HepG2 (cell line): Measurements from ENCODE around the gene BBC3. TPM values are rescaled to one million over a fixed set of nuclear protein-coding genes. Genes with fewer than 3 reads are reported as not detected.
A peak's percentile ranks its signal among the peaks of the same experiment; 100 is the strongest.

Source experiments
- ATAC-seq: fragments of 200-7000 bp; cut with Tn5 transposase; 3 replicates; pipeline ENCODE4 v1.9.1; 2020; ENCODE audit warnings: mild to moderate bottlenecking, moderate library complexity
- Bru-seq: library from RNA; stranded (reverse); fragments of 400-500 nt; gene quantifications from one replicate; lab custom pipeline; 2021; lab: Mats Ljungman, UMichigan
- BruChase-seq, 2 experiments: library from RNA; stranded (reverse); fragments of 400-500 nt; gene quantifications; one replicate each; lab custom pipeline; 2021; lab: Mats Ljungman, UMichigan
- BruUV-seq: library from RNA; stranded (reverse); fragments of 400-500 nt; replicated peaks from 2 replicates; lab custom pipeline; 2021; lab: Mats Ljungman, UMichigan
- CTCF ChIA-PET: fragments of 300-600 bp; formaldehyde crosslinking; extraction: SDS; loops from one replicate; lab custom pipeline; 2021; ENCODE audit warnings: low total read pairs, inconsistent platforms, low intra/inter-chr PET ratio; lab: Yijun Ruan, JAX
- POLR2A ChIA-PET: fragments of 350-600 bp; sonication (Branson Sonifier 250); formaldehyde crosslinking; loops from one replicate; lab custom pipeline; 2020; ENCODE audit warnings: antibody characterized with exemption, inconsistent platforms; lab: Yijun Ruan, JAX
- DNase-seq: peaks from one replicate; pipeline ENCODE4 v3.0.0-alpha.2; 2015; ENCODE audit warnings: low spot score
- FAIRE-seq: peaks from 3 replicates; lab custom pipeline; 2011; peaks lifted over from hg19 to GRCh38; lab: Jason Lieb, UNC
- H2AFZ ChIP-seq: one replicate; pipeline ENCODE4 v1.6.1; 2011; ENCODE audit warnings: low read length, inconsistent platforms
- H3K27ac ChIP-seq: fragments of 300-600 bp; 3 replicates; pipeline ENCODE4 v1.8.0; 2011; ENCODE audit warnings: mixed run types, mild to moderate bottlenecking, mixed read lengths, low read length, inconsistent platforms; ENCODE audit not compliant: insufficient read depth; ENCODE audit errors: extremely low read length
- H3K27me3 ChIP-seq, 2 experiments: fragments of 200-600 bp in 1 of 2; 2 replicates in 1 of 2; 3 replicates in 1 of 2; pipeline versions ENCODE4 v1.6.0 to v1.8.0; 2011; ENCODE audit warnings: low read length in 2 of 2, mild to moderate bottlenecking in 2 of 2, moderate library complexity in 2 of 2, inconsistent platforms in 1 of 2; ENCODE audit not compliant: insufficient read depth in 2 of 2, control insufficient read depth in 1 of 2
- H3K36me3 ChIP-seq, 2 experiments: fragments of 200-600 bp in 1 of 2; replicated peaks in 1 of 2; 2 replicates in 1 of 2; 3 replicates in 1 of 2; pipeline versions ENCODE4 v1.5.1 to v1.8.0; 2011; ENCODE audit warnings: low read length in 2 of 2, inconsistent platforms in 1 of 2; ENCODE audit not compliant: insufficient read depth in 2 of 2, control insufficient read depth in 1 of 2
- H3K4me1 ChIP-seq: 2 replicates; pipeline ENCODE4 v1.5.1; 2012; ENCODE audit warnings: low read length, inconsistent platforms; ENCODE audit not compliant: insufficient read depth
- H3K4me2 ChIP-seq: 2 replicates; pipeline ENCODE4 v1.6.0; 2011; ENCODE audit warnings: low read depth, low read length, inconsistent platforms
- H3K4me3 ChIP-seq, 3 experiments: fragments of 200-600 bp in 1 of 3; sonication (generic), shearing (Covaris generic) in 1 of 3; replicated peaks in 1 of 3; 2 replicates each; pipeline ENCODE4 v1.5.1; 2011 to 2016; ENCODE audit warnings: low read length in 3 of 3, inconsistent platforms in 2 of 3, low read depth in 2 of 3, mild to moderate bottlenecking in 2 of 3, control low read depth in 1 of 3, mixed read lengths in 1 of 3; ENCODE audit not compliant: insufficient read depth in 1 of 3
- H3K79me2 ChIP-seq: one replicate; pipeline ENCODE4 v1.6.1; 2011; ENCODE audit warnings: low read length, inconsistent platforms; ENCODE audit not compliant: insufficient read depth
- H3K9ac ChIP-seq: 2 replicates; pipeline ENCODE4 v1.6.0; 2011; ENCODE audit warnings: mild to moderate bottlenecking, low read depth, low read length, inconsistent platforms; ENCODE audit not compliant: insufficient read depth
- H3K9me3 ChIP-seq: 2 replicates; pipeline ENCODE4 v1.5.1; 2012; ENCODE audit warnings: mild to moderate bottlenecking, low read length
- H4K20me1 ChIP-seq: 2 replicates; pipeline ENCODE4 v1.6.0; 2011; ENCODE audit warnings: inconsistent platforms, mild to moderate bottlenecking, low read length, moderate library complexity; ENCODE audit not compliant: insufficient read depth
- GABPB1 ChIP-seq: IDR thresholded peaks from 2 replicates; pipeline ENCODE4 v1.6.1; 2016; ENCODE audit warnings: mild to moderate bottlenecking, missing genetic modification reagents, moderate library complexity, missing compliant biosample characterization
- IKZF4 ChIP-seq: sonication (generic); formaldehyde crosslinking; IDR thresholded peaks from 2 replicates; pipeline ENCODE4 v1.5.1; 2020; ENCODE audit warnings: borderline replicate concordance, mild to moderate bottlenecking, low read depth, missing genetic modification reagents; ENCODE audit errors: not compliant biosample characterization
- KDM4B ChIP-seq: sonication (generic); formaldehyde crosslinking; IDR thresholded peaks from 2 replicates; pipeline ENCODE4 v1.4.0; 2020; ENCODE audit warnings: missing genetic modification reagents
- MTA1 ChIP-seq: sonication (generic); formaldehyde crosslinking; IDR thresholded peaks from 2 replicates; pipeline ENCODE4 v1.4.0; 2020; ENCODE audit warnings: missing genetic modification reagents, mild to moderate bottlenecking, borderline replicate concordance
- POLR2G ChIP-seq: fragments of 200-400 bp; formaldehyde crosslinking; IDR thresholded peaks from 2 replicates; pipeline ENCODE4 v1.6.1; 2018; ENCODE audit warnings: mild to moderate bottlenecking, low read depth, low read length, moderate library complexity
- RBFOX2 ChIP-seq: fragments of 200-400 bp; formaldehyde crosslinking; IDR thresholded peaks from 2 replicates; pipeline ENCODE4 v1.6.1; 2017; ENCODE audit warnings: low read depth, mild to moderate bottlenecking, low read length
- ZNF235 ChIP-seq: sonication (generic); formaldehyde crosslinking; IDR thresholded peaks from 2 replicates; pipeline ENCODE4 v1.8.1; 2023; ENCODE audit warnings: mild to moderate bottlenecking, missing genetic modification reagents, borderline replicate concordance
- ZNF3 ChIP-seq: IDR thresholded peaks from 2 replicates; pipeline ENCODE4 v1.7.0; 2017; ENCODE audit warnings: inconsistent platforms
- ZNF446 ChIP-seq: sonication (generic); formaldehyde crosslinking; IDR thresholded peaks from 2 replicates; pipeline ENCODE4 v1.5.0; 2020; ENCODE audit warnings: mild to moderate bottlenecking, missing genetic modification reagents
- ZNF496 ChIP-seq: sonication (generic); formaldehyde crosslinking; IDR thresholded peaks from 2 replicates; pipeline ENCODE4 v1.8.1; 2023; ENCODE audit warnings: mild to moderate bottlenecking, moderate library complexity, missing genetic modification reagents; ENCODE audit not compliant: insufficient replicate concordance
- WGBS: methylation state at CpG from one replicate; pipeline ENCODE4 v1.1.6; 2017; ENCODE audit warnings: low lambda C conversion rate; 5-methylcytosine and 5-hydroxymethylcytosine counted together
- in situ Hi-C: cut with HindIII; loops from 2 replicates; pipeline ENCODE4 v1.10.0; 2017; ENCODE audit warnings: low pct_unique_long_range_greater_than_20kb; ENCODE audit not compliant: extremely low pct_ligation_motif_present
- intact Hi-C: fragments of 100-400 bp; cut with micrococcal nuclease; formaldehyde crosslinking; loops from one replicate; pipeline ENCODE4 v1.10.0; 2022; ENCODE audit not compliant: unreplicated experiment
- long read RNA-seq, 2 experiments: library from RNA in 1 of 2; library from polyadenylated mRNA in 1 of 2; stranded (forward) in 1 of 2; unstranded in 1 of 2; transcript quantifications; one replicate each; pipeline ENCODE4 v2.0.0, GENCODE V29; 2019 to 2022
- polyA minus RNA-seq, 3 experiments: library from RNA; depleted of rRNA, polyadenylated mRNA; stranded (reverse); fragments of >200 nt; gene quantifications; 2 replicates each; pipeline ENCODE4 v1.2.3, GENCODE V29; 2011; ENCODE audit warnings: low replicate concordance in 1 of 3
- polyA plus RNA-seq, 8 experiments: library from polyadenylated mRNA; depleted of rRNA in 3 of 8; stranded (reverse) in 7 of 8; unstranded in 1 of 8; fragments of >200 nt; fragmentation: Illumina TruSeq in 4 of 8; extraction: Trizol in 4 of 8; gene quantifications; 2 replicates each; pipeline versions ENCODE4 v1.2.1 to v1.2.3, GENCODE V29; 2011 to 2016; ENCODE audit warnings: low read depth in 4 of 8, missing spikeins in 1 of 8, mixed read lengths in 1 of 8; ENCODE audit not compliant: insufficient read depth in 1 of 8
- total RNA-seq, 5 experiments: library from RNA; depleted of rRNA; stranded (reverse); fragments of >200 nt; fragmentation: Illumina TruSeq; extraction: Trizol; gene quantifications; 2 replicates each; pipeline ENCODE4 v1.2.3, GENCODE V29; 2016; ENCODE audit warnings: low read depth in 1 of 5
- TF ChIP-seq, protein P1 (sequence below): sonication (generic); formaldehyde crosslinking; IDR thresholded peaks from 2 replicates; pipeline ENCODE4 v1.4.0; 2020; ENCODE audit warnings: mild to moderate bottlenecking, missing genetic modification reagents
- TF ChIP-seq, protein P2 (sequence below): sonication (generic); formaldehyde crosslinking; IDR thresholded peaks from 2 replicates; pipeline ENCODE4 v1.5.1; 2020; ENCODE audit warnings: mild to moderate bottlenecking, missing genetic modification reagents, moderate library complexity
- TF ChIP-seq, protein P3 (sequence below): sonication (generic); formaldehyde crosslinking; IDR thresholded peaks from 2 replicates; pipeline ENCODE4 v1.8.1; 2023; ENCODE audit warnings: mild to moderate bottlenecking, inconsistent platforms, moderate library complexity, missing genetic modification reagents, borderline replicate concordance

The BBC3 gene
- 5.8 and 8.8 TPM in 2 replicates for total RNA-seq (2016; rRNA removed; fragmentation: Illumina TruSeq; extraction: Trizol)
- 3.1 and 3.4 TPM in 2 replicates for total RNA-seq (2016; cell fraction: cytosol; rRNA removed; fragmentation: Illumina TruSeq; extraction: Trizol; ENCODE audit: low read depth)
- total RNA-seq (2016; cell fraction: insoluble cytoplasmic fraction; rRNA removed; fragmentation: Illumina TruSeq; extraction: Trizol): 5.9 and 8.8 TPM in 2 replicates
- total RNA-seq (2016; cell fraction: membrane; rRNA removed; fragmentation: Illumina TruSeq; extraction: Trizol): 6.6 and 7.4 TPM in 2 replicates
- 4.6 and 5.1 TPM in 2 replicates for total RNA-seq (2016; cell fraction: nucleus; rRNA removed; fragmentation: Illumina TruSeq; extraction: Trizol)
- polyA plus RNA-seq (2011; rRNA removed): 6.1 and 11.1 TPM in 2 replicates
- polyA plus RNA-seq (2011; cell fraction: cytosol; rRNA removed): 7.0 and 10.6 TPM in 2 replicates
- 18.7 and 18.8 TPM in 2 replicates for polyA plus RNA-seq (2011; cell fraction: nucleus; rRNA removed)
- 7.0 and 13.6 TPM in 2 replicates for polyA plus RNA-seq (2012)
- 1.8 and 1.9 TPM in 2 replicates for polyA plus RNA-seq (2016; cell fraction: cytosol; fragmentation: Illumina TruSeq; extraction: Trizol; ENCODE audit: low read depth)
- 9.2 and 11.0 TPM in 2 replicates for polyA plus RNA-seq (2016; cell fraction: insoluble cytoplasmic fraction; fragmentation: Illumina TruSeq; extraction: Trizol; ENCODE audit: low read depth)
- polyA plus RNA-seq (2016; cell fraction: membrane; fragmentation: Illumina TruSeq; extraction: Trizol; ENCODE audit: low read depth): 5.1 and 5.2 TPM in 2 replicates
- 13.0 and 13.4 TPM in 2 replicates for polyA plus RNA-seq (2016; cell fraction: nucleus; fragmentation: Illumina TruSeq; extraction: Trizol; ENCODE audit: insufficient read depth, low read depth)
- polyA minus RNA-seq (2011; rRNA and poly(A)+ RNA removed; ENCODE audit: low replicate concordance): 2.1 and 9.7 TPM in 2 replicates
- 8.9 and 9.3 TPM in 2 replicates for polyA minus RNA-seq (2011; cell fraction: cytosol; rRNA and poly(A)+ RNA removed)
- 5.4 and 6.2 TPM in 2 replicates for polyA minus RNA-seq (2011; cell fraction: nucleus; rRNA and poly(A)+ RNA removed)
- Bru-seq, nascent RNA: percentile 70 among the genes with signal in this experiment
- BruChase-seq, experiment 1, labeled RNA remaining after a 6-hour chase: percentile 65 among the genes with signal in this experiment
- BruChase-seq, experiment 2, labeled RNA remaining after a 2-hour chase: percentile 65 among the genes with signal in this experiment
- long read RNA-seq, experiment 1, partial matches to known transcripts: 0 of 5 reads
- long read RNA-seq, experiment 1, other reads (novel, unspliced or antisense): 3 of 5 reads
- long read RNA-seq, experiment 2, transcript BBC3-206 (1 exons, 1,747 nt): minor isoform, 17 of 146 reads
- long read RNA-seq, experiment 2, transcript BBC3-205 (2 exons, 900 nt): minor isoform, 7 of 146 reads
- long read RNA-seq, experiment 2, transcript BBC3-203 (4 exons, 1,838 nt): major isoform, 57 of 146 reads
- long read RNA-seq, experiment 2, partial matches to known transcripts: 14 of 146 reads
- long read RNA-seq, experiment 2, other reads (novel, unspliced or antisense): 51 of 146 reads

GRCh38 chr19:47230921-47231214, at the start of gene BBC3:
TSS of gene BBC3 (minus strand) at chr19:47231199. CDS start at chr19:47228431, 2,768 bp downstream.
- Histone ChIP-seq H3K4me1 (peaks cover 34% of the 10 kb centered on the region), H4K20me1 (peaks cover 20% of the 10 kb centered on the region), H3K9ac (peak within 1 kb of the TSS; percentile 99), H3K79me2 (peaks cover 21% of the 10 kb centered on the region), H3K27ac (peak within 1 kb of the TSS; percentile 94), H3K4me2 (peak within 1 kb of the TSS; percentile 94), H3K27me3 (peaks cover 0 to 4% of the 10 kb centered on the region in 2 experiments; a peak in 1 of 5 replicates), H3K9me3 (no peaks in the 10 kb centered on the region), H3K4me3 (peak within 1 kb of the TSS; percentile 94 to 100 (median 95)), H2AFZ (no peak within 1 kb of the TSS), H3K36me3 (no peaks in the 10 kb centered on the region)
- ChIA-PET POLR2A (no interaction called here), CTCF (interaction anchor here (2.5 kb wide), 1 partner anchor 13 kb away, joined by 13 read pairs; no protein-coding TSS in a partner anchor)
- no CpG with 5 or more reads among the region's 43 CpGs for WGBS
- no TSS peak for BruUV-seq
- intact Hi-C loops: no loop called here
- in situ Hi-C loops: no loop called here
- FAIRE-seq (no peak), ATAC-seq (no peak), DNase-seq (no peak)
- TF ChIP-seq MTA1 (CRISPR knock-in tag): no peak
- TF ChIP-seq ZNF235 (CRISPR knock-in tag): 0 out of 2 replicates have a peak, but pooled peaks have one; percentile 30
- no peak for TF ChIP-seq ZNF496 (CRISPR knock-in tag)
- peak; percentile 25 for TF ChIP-seq IKZF4 (CRISPR knock-in tag)
- TF ChIP-seq, protein P1, sequence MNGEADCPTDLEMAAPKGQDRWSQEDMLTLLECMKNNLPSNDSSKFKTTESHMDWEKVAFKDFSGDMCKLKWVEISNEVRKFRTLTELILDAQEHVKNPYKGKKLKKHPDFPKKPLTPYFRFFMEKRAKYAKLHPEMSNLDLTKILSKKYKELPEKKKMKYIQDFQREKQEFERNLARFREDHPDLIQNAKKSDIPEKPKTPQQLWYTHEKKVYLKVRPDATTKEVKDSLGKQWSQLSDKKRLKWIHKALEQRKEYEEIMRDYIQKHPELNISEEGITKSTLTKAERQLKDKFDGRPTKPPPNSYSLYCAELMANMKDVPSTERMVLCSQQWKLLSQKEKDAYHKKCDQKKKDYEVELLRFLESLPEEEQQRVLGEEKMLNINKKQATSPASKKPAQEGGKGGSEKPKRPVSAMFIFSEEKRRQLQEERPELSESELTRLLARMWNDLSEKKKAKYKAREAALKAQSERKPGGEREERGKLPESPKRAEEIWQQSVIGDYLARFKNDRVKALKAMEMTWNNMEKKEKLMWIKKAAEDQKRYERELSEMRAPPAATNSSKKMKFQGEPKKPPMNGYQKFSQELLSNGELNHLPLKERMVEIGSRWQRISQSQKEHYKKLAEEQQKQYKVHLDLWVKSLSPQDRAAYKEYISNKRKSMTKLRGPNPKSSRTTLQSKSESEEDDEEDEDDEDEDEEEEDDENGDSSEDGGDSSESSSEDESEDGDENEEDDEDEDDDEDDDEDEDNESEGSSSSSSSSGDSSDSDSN (CRISPR knock-in tag): peak; percentile 41; the same call in 1 of the 2 replicates
- peak; percentile 14; the same call in 1 of the 2 replicates for TF ChIP-seq ZNF446 (CRISPR knock-in tag)
- TF ChIP-seq, protein P2, sequence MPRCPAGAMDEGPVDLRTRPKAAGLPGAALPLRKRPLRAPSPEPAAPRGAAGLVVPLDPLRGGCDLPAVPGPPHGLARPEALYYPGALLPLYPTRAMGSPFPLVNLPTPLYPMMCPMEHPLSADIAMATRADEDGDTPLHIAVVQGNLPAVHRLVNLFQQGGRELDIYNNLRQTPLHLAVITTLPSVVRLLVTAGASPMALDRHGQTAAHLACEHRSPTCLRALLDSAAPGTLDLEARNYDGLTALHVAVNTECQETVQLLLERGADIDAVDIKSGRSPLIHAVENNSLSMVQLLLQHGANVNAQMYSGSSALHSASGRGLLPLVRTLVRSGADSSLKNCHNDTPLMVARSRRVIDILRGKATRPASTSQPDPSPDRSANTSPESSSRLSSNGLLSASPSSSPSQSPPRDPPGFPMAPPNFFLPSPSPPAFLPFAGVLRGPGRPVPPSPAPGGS (CRISPR knock-in tag): peak; percentile 18; the same call in 1 of the 2 replicates
- 0 out of 2 replicates have a peak, but pooled peaks have one; percentile 5 for TF ChIP-seq POLR2G
- no peak for TF ChIP-seq KDM4B (CRISPR knock-in tag)
- TF ChIP-seq RBFOX2: peak; percentile 86; the same call in 1 of the 2 replicates
- TF ChIP-seq GABPB1 (CRISPR knock-in tag): 0 out of 2 replicates have a peak, but pooled peaks have one; percentile 9
- TF ChIP-seq, protein P3, sequence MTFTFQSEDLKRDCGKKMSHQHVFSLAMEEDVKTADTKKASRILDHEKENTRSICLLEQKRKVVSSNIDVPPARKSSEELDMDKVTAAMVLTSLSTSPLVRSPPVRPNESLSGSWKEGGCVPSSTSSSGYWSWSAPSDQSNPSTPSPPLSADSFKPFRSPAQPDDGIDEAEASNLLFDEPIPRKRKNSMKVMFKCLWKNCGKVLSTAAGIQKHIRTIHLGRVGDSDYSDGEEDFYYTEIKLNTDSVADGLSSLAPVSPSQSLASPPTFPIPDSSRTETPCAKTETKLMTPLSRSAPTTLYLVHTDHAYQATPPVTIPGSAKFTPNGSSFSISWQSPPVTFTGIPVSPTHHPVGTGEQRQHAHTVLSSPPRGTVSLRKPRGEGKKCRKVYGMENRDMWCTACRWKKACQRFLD (CRISPR knock-in tag): 0 out of 2 replicates have a peak, but pooled peaks have one; percentile 13
- TF ChIP-seq ZNF3 (CRISPR knock-in tag): no peak
